ENCODE results near the gene OR5I1.
"Not testable (repeated sequence)": the region's sequence is repeated elsewhere in the genome, so short reads cannot be mapped to it uniquely, and the experiment has no call there.

Gene OR5I1

GRCh38 chr11:55936300-55936699, at the start of gene OR5I1:
TSS of gene OR5I1 (minus strand) at chr11:55936400. CDS start at chr11:55936400, 0 bp downstream.
- DNase-seq: no peak

GRCh38 chr11:55970935-55971334, 34.7 kb upstream of the OR5I1 start:
- no peak for DNase-seq

GRCh38 chr11:55969845-55970244, 33.6 kb upstream of the OR5I1 start, which contains the start of gene OR10AG1:
TSS of gene OR10AG1 (minus strand) at chr11:55969945. CDS start at chr11:55969907, 38 bp downstream.
- no peak for DNase-seq

- no peak for DNase-seq
Measured at GRCh38 chr11:55967914-55968313, 31.7 kb upstream of the OR5I1 start.

GRCh38 chr11:55966391-55966790, 30.2 kb upstream of the OR5I1 start:
- DNase-seq: no peak

GRCh38 chr11:55956521-55956920, 20.3 kb upstream of the OR5I1 start:
- no peak for DNase-seq

GRCh38 chr11:55949330-55949729, 13.1 kb upstream of the OR5I1 start:
- no peak for DNase-seq

DNA sequence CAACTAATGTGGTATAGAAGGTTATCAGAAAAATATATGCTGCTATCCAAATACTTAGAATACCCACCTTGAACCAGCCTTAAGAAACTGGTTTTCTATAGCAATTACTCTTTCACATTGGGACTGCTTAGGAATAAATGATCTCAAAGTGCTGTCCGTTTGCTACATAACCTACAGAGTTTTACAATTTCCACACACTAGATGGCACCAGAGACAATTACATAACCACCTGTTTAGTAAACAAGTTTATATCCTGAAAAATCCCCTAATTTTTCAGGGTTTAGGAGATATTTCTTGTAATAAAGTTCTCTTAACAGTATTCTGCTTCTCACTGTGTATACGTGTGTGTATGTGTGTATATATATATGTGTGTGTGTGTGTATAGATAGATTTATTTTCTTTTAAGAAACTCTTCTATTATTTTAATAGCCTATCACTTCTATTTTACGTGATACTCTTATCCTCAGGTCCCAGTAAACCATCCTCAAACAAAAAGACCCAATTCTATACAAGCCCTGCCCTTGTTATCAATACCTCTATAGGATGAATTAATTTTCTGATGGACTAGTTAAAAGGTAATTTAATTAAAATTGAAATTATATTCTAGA, 6.7 kb upstream of the OR5I1 start:
- no peak for DNase-seq

- no peak for DNase-seq
Measured at GRCh38 chr11:55920537-55920936, 15.7 kb downstream of the OR5I1 start.

DNA sequence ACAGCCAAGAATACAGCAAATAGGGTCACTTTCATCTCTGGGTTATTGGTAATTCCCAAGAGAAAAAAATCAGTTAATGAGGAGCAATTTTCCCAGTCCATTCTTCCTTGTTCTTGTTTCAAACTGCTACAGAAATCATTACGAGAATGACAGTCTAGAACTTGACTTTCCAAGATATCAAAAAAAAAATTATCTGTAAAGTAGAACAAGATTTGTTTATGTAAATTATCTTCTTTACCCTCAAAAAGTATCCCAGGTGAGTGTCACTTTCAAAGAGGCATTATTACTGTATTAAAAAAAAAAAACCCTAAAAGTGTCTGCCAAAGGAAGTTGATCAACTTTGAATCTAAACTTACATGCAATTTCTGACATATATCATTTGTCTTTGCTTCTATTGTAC, 21.7 kb downstream of the OR5I1 start, which contains the start of gene OR5W2:
OR5W2 (minus strand) TSS at position 101 of the 400 bp plus-strand sequence; CDS start at position 101, 0 bp downstream.
- DNase-seq: no peak

- no peak for DNase-seq
Measured at GRCh38 chr11:55902308-55902707, 33.9 kb downstream of the OR5I1 start.

DNA sequence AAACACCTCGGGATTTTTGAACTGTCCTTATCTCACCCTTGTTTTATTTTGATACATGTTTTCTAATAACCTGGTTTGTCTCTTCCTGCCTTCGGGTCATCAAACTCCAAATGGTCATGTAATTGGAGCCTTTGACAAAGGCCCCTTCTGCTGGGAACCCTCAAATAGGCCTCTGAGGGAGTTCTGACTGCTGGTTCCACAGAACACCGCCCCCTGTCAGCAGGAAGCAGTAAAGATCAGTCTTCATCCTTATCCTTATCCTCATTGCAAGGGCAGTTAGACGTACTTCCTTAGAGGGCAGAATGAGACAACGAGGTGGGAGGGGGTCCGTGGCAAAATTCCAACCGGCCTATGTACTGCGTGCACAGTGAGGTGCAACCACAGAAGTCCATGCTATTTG, 41.0 kb downstream of the OR5I1 start:
- no peak for DNase-seq

DNA sequence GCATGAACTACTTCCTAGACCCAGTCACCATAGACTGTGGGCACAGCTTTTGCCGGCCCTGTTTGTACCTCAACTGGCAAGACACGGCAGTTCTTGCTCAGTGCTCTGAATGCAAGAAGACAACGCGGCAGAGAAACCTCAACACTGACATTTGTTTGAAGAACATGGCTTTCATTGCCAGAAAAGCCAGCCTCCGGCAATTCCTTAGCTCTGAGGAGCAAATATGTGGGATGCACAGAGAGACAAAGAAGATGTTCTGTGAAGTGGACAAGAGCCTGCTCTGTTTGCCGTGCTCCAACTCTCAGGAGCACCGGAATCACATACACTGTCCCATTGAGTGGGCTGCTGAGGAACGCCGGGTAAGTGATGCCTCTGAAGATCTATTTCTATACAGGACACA, 50.7 kb downstream of the OR5I1 start:
- not testable (repeated sequence) for DNase-seq

Measured in CD4-positive, alpha-beta T cell treated with Interleukin-21 for 1 hour (primary cell).